ENCODE results near the gene GK.
"Not testable (repeated sequence)": the region's sequence is repeated elsewhere in the genome, so short reads cannot be mapped to it uniquely, and the experiment has no call there.

Gene GK

GRCh38 chrX:30666094-30666493, 12.9 kb downstream of the GK start:
- Histone ChIP-seq H3K27ac (no peak overlapping the region), H3K4me1 (no peaks in the 10 kb centered on the region), H3K4me2 (no peak overlapping the region), H3K9ac (no peak overlapping the region), H3K9me3 (no peaks in the 10 kb centered on the region), H3K27me3 (no peaks in the 10 kb centered on the region), H4K20me1 (no peaks in the 10 kb centered on the region), H3K4me3 (no peak overlapping the region), H3K36me3 (peaks cover 17% of the 10 kb centered on the region)
- no peak for TF ChIP-seq Cebpa-rat (IDR thresholded peaks at IDR 0.05)

- Histone ChIP-seq H3K27ac (no peak overlapping the region), H3K4me1 (no peaks in the 10 kb centered on the region), H3K9ac (no peak overlapping the region), H3K4me2 (no peak overlapping the region), H3K27me3 (no peaks in the 10 kb centered on the region), H3K9me3 (no peaks in the 10 kb centered on the region), H3K4me3 (no peak overlapping the region), H4K20me1 (no peaks in the 10 kb centered on the region), H3K36me3 (peaks cover 17% of the 10 kb centered on the region)
- no peak for TF ChIP-seq Cebpa-rat (IDR thresholded peaks at IDR 0.05)
Observed at GRCh38 chrX:30668581-30668980, 15.4 kb downstream of the GK start.

GRCh38 chrX:30671189-30671588, 18.0 kb downstream of the GK start:
- not testable (repeated sequence) for H3K27ac ChIP-seq

GRCh38 chrX:30673127-30673796, 20.0 kb downstream of the GK start:
- Histone ChIP-seq H4K20me1 (no peaks in the 10 kb centered on the region), H3K36me3 (peaks cover 15% of the 10 kb centered on the region), H3K9ac (no peak overlapping the region), H3K4me2 (no peak overlapping the region), H3K9me3 (no peaks in the 10 kb centered on the region), H3K4me1 (no peaks in the 10 kb centered on the region), H3K27ac (no peak overlapping the region), H3K27me3 (no peaks in the 10 kb centered on the region), H3K4me3 (no peak overlapping the region)
- no peak for TF ChIP-seq Cebpa-rat (IDR thresholded peaks at IDR 0.05)

More at GRCh38 chrX:30671189-30671588, 18.0 kb downstream of the GK start:
- H3K27me3 ChIP-seq, H3K9ac ChIP-seq, H3K4me3 ChIP-seq, H3K4me2 ChIP-seq, H3K4me1 ChIP-seq, H4K20me1 ChIP-seq, H3K9me3 ChIP-seq: not testable (repeated sequence)
- H3K36me3 ChIP-seq: peaks cover 17% of the 10 kb centered on the region

GRCh38 chrX:30673884-30674598, 20.8 kb downstream of the GK start:
- H3K9me3 ChIP-seq: no peaks in the 10 kb centered on the region
- no peaks in the 10 kb centered on the region for H3K4me1 ChIP-seq
- no peak for TF ChIP-seq Cebpa-rat (IDR thresholded peaks at IDR 0.05)
- peaks cover 8% of the 10 kb centered on the region; the same call in 1 of the 2 replicates for H3K36me3 ChIP-seq
- no peak overlapping the region for H3K9ac ChIP-seq
- no peaks in the 10 kb centered on the region for H3K27me3 ChIP-seq
- no peak overlapping the region for H3K4me3 ChIP-seq
- no peak overlapping the region for H3K27ac ChIP-seq
- H3K4me2 ChIP-seq: no peak overlapping the region
- no peaks in the 10 kb centered on the region for H4K20me1 ChIP-seq

GRCh38 chrX:30674799-30675198, 21.6 kb downstream of the GK start:
- Histone ChIP-seq H3K36me3 (peaks cover 8% of the 10 kb centered on the region; the same call in 1 of the 2 replicates), H3K27me3 (no peaks in the 10 kb centered on the region), H3K4me2 (no peak overlapping the region), H3K9ac (no peak overlapping the region), H3K9me3 (no peaks in the 10 kb centered on the region), H3K4me3 (no peak overlapping the region), H3K4me1 (no peaks in the 10 kb centered on the region), H4K20me1 (no peaks in the 10 kb centered on the region), H3K27ac (no peak overlapping the region)
- no peak for TF ChIP-seq Cebpa-rat (IDR thresholded peaks at IDR 0.05)

- no peak overlapping the region for H3K4me3 ChIP-seq
- TF ChIP-seq Cebpa-rat (IDR thresholded peaks at IDR 0.05): no peak
- H3K4me2 ChIP-seq: no peak overlapping the region
- no peaks in the 10 kb centered on the region for H4K20me1 ChIP-seq
- H3K27me3 ChIP-seq: no peaks in the 10 kb centered on the region
- no peaks in the 10 kb centered on the region for H3K4me1 ChIP-seq
- H3K27ac ChIP-seq: no peak overlapping the region
- H3K9me3 ChIP-seq: no peaks in the 10 kb centered on the region
- H3K9ac ChIP-seq: no peak overlapping the region
- peaks cover 11% of the 10 kb centered on the region; the same call in 1 of the 2 replicates for H3K36me3 ChIP-seq
Observed at GRCh38 chrX:30679369-30679768, 26.1 kb downstream of the GK start.

GRCh38 chrX:30680618-30681017, 27.4 kb downstream of the GK start:
- H3K27me3 ChIP-seq: no peaks in the 10 kb centered on the region
- no peaks in the 10 kb centered on the region for H3K4me1 ChIP-seq
- no peak overlapping the region for H3K9ac ChIP-seq
- H4K20me1 ChIP-seq: no peaks in the 10 kb centered on the region
- TF ChIP-seq Cebpa-rat (IDR thresholded peaks at IDR 0.05): no peak
- no peak overlapping the region for H3K4me3 ChIP-seq
- H3K27ac ChIP-seq: no peak overlapping the region
- no peaks in the 10 kb centered on the region for H3K9me3 ChIP-seq
- H3K36me3 ChIP-seq: peaks cover 11% of the 10 kb centered on the region; the same call in 1 of the 2 replicates
- no peak overlapping the region for H3K4me2 ChIP-seq

GRCh38 chrX:30688641-30689040, 35.4 kb downstream of the GK start:
- no peak overlapping the region for H3K27ac ChIP-seq

GRCh38 chrX:30689116-30689515, 35.9 kb downstream of the GK start:
- no peaks in the 10 kb centered on the region for H3K27me3 ChIP-seq
- H4K20me1 ChIP-seq: no peaks in the 10 kb centered on the region
- no peak overlapping the region for H3K4me3 ChIP-seq
- H3K4me1 ChIP-seq: no peaks in the 10 kb centered on the region
- TF ChIP-seq Cebpa-rat (IDR thresholded peaks at IDR 0.05): no peak
- H3K36me3 ChIP-seq: peaks cover 2% of the 10 kb centered on the region; the same call in 1 of the 2 replicates
- no peaks in the 10 kb centered on the region for H3K9me3 ChIP-seq
- no peak overlapping the region for H3K4me2 ChIP-seq
- no peak overlapping the region for H3K9ac ChIP-seq
- no peak overlapping the region for H3K27ac ChIP-seq

More at GRCh38 chrX:30688641-30689040, 35.4 kb downstream of the GK start:
- no peak overlapping the region for H3K4me2 ChIP-seq
- H4K20me1 ChIP-seq: no peaks in the 10 kb centered on the region
- no peaks in the 10 kb centered on the region for H3K9me3 ChIP-seq
- peaks cover 6% of the 10 kb centered on the region; the same call in 1 of the 2 replicates for H3K36me3 ChIP-seq
- no peak overlapping the region for H3K9ac ChIP-seq
- no peak overlapping the region for H3K4me3 ChIP-seq
- no peak for TF ChIP-seq Cebpa-rat (IDR thresholded peaks at IDR 0.05)
- H3K4me1 ChIP-seq: no peaks in the 10 kb centered on the region
- no peaks in the 10 kb centered on the region for H3K27me3 ChIP-seq
